Endothelial cell of umbilical vein (primary cell): Measurements from ENCODE around the gene TPCN2. TPM values are rescaled to one million over a fixed set of nuclear protein-coding genes. Genes with fewer than 3 reads are reported as not detected.

Experiments used
- BruUV-seq: library from RNA; stranded (reverse); fragments of 400-500 nt; replicated peaks from 2 replicates; lab custom pipeline; 2021; lab: Mats Ljungman, UMichigan
- CTCF ChIA-PET: fragments of 300-600, 350-600 bp; sonication (Branson Sonifier 250); formaldehyde crosslinking; loops from one replicate; lab custom pipeline; 2021; ENCODE audit warnings: antibody characterized with exemption, inconsistent platforms; lab: Charles Lee
- POLR2A ChIA-PET: fragments of 300-600, 350-600 bp; sonication (Branson Sonifier 250); formaldehyde crosslinking; loops from one replicate; lab custom pipeline; 2021; ENCODE audit warnings: antibody characterized with exemption, inconsistent platforms; lab: Charles Lee
- DNase-seq: peaks from one replicate; pipeline ENCODE4 v3.0.0-alpha.2; 2011; ENCODE audit warnings: low read depth, low spot score
- FAIRE-seq: peaks from 2 replicates; lab custom pipeline; 2011; peaks lifted over from hg19 to GRCh38; lab: Jason Lieb, UNC
- H2AFZ ChIP-seq: 2 replicates; pipeline ENCODE4 v1.6.0; 2012; ENCODE audit warnings: low read depth, low read length, control low read depth, inconsistent platforms
- H3K27ac ChIP-seq: 2 replicates; pipeline ENCODE4 v1.5.1; 2011; ENCODE audit warnings: low read depth, mild to moderate bottlenecking, control low read depth, low read length, moderate library complexity; ENCODE audit not compliant: insufficient read depth
- H3K27me3 ChIP-seq, 2 experiments: 2 replicates each; pipeline versions ENCODE4 v1.6.0 to v1.6.1; 2011; ENCODE audit warnings: low read length in 2 of 2, mixed read lengths in 1 of 2; ENCODE audit not compliant: control insufficient read depth in 2 of 2, insufficient read depth in 2 of 2
- H3K36me3 ChIP-seq, 2 experiments: 2 replicates in 1 of 2; 3 replicates in 1 of 2; pipeline ENCODE4 v1.5.1; 2011; ENCODE audit warnings: low read length in 2 of 2, mild to moderate bottlenecking in 1 of 2, moderate library complexity in 1 of 2; ENCODE audit not compliant: control insufficient read depth in 2 of 2, insufficient read depth in 2 of 2; ENCODE audit errors: extremely low read depth in 1 of 2
- H3K4me1 ChIP-seq: 3 replicates; pipeline ENCODE4 v1.5.1; 2011; ENCODE audit warnings: mild to moderate bottlenecking, low read length; ENCODE audit not compliant: control insufficient read depth, insufficient read depth; ENCODE audit errors: extremely low read depth
- H3K4me2 ChIP-seq: 2 replicates; pipeline ENCODE4 v1.6.1; 2011; ENCODE audit warnings: low read length, control low read depth, mixed read lengths; ENCODE audit not compliant: insufficient read depth
- H3K4me3 ChIP-seq, 3 experiments: fragments of 200-600 bp in 1 of 3; sonication (generic), shearing (Covaris generic) in 1 of 3; replicated peaks in 1 of 3; 2 replicates each; pipeline ENCODE4 v1.5.1; 2011 to 2016; ENCODE audit warnings: control low read depth in 3 of 3, low read length in 3 of 3, mild to moderate bottlenecking in 2 of 3, inconsistent platforms in 1 of 3, low read depth in 1 of 3, moderate library complexity in 1 of 3; ENCODE audit not compliant: insufficient read depth in 1 of 3
- H3K79me2 ChIP-seq: 2 replicates; pipeline ENCODE4 v1.6.0; 2012; ENCODE audit warnings: low read length, inconsistent platforms; ENCODE audit not compliant: control insufficient read depth, insufficient read depth
- H3K9ac ChIP-seq: replicated peaks from 2 replicates; pipeline ENCODE3; 2011; ENCODE audit warnings: low read length, control low read depth; ENCODE audit not compliant: insufficient read depth; ENCODE audit errors: extremely low read depth
- H3K9me1 ChIP-seq: replicated peaks from 3 replicates; pipeline ENCODE4 v1.6.0; 2011; ENCODE audit warnings: mild to moderate bottlenecking, low read length; ENCODE audit not compliant: control insufficient read depth, insufficient read depth; ENCODE audit errors: extremely low read depth
- H3K9me3 ChIP-seq: replicated peaks from 2 replicates; pipeline ENCODE4 v1.5.1; 2012; ENCODE audit warnings: low read length, inconsistent platforms; ENCODE audit not compliant: control insufficient read depth, insufficient read depth
- H4K20me1 ChIP-seq: replicated peaks from 2 replicates; pipeline ENCODE3; 2011; ENCODE audit warnings: mild to moderate bottlenecking, low read length; ENCODE audit not compliant: control insufficient read depth, insufficient read depth; ENCODE audit errors: extremely low read depth
- CTCF ChIP-seq, 2 donors: IDR thresholded peaks; 1 replicate in 1 of 2; 2 replicates in 1 of 2; pipeline ENCODE4 v1.5.1; 2011; ENCODE audit warnings: low read length in 2 of 2, mild to moderate bottlenecking in 2 of 2, moderate library complexity in 2 of 2, control low read depth in 1 of 2, inconsistent platforms in 1 of 2, low read depth in 1 of 2; ENCODE audit not compliant: insufficient read depth in 1 of 2; ENCODE audit errors: extremely low read depth in 1 of 2
- EZH2 ChIP-seq: IDR thresholded peaks from 2 replicates; pipeline ENCODE4 v1.6.1; 2012; ENCODE audit warnings: borderline replicate concordance, low read depth, mild to moderate bottlenecking, moderate library complexity, low read length, inconsistent platforms; ENCODE audit not compliant: severe bottlenecking
- FOS ChIP-seq: IDR thresholded peaks from 2 replicates; pipeline ENCODE4 v1.6.1; 2011; ENCODE audit warnings: mild to moderate bottlenecking, low read length, moderate library complexity, borderline replicate concordance; ENCODE audit not compliant: insufficient read depth
- GATA2 ChIP-seq: IDR thresholded peaks from 2 replicates; pipeline ENCODE4 v1.7.0; 2011; ENCODE audit warnings: low read depth, mild to moderate bottlenecking, moderate library complexity, mixed read lengths, low read length; ENCODE audit not compliant: insufficient read length, insufficient read depth
- JUN ChIP-seq: IDR thresholded peaks from 2 replicates; pipeline ENCODE4 v1.6.1; 2011; ENCODE audit warnings: borderline replicate concordance, low read depth; ENCODE audit not compliant: insufficient read length, insufficient read depth
- MAX ChIP-seq: IDR thresholded peaks from 2 replicates; pipeline ENCODE4 v1.6.1; 2011; ENCODE audit not compliant: insufficient read depth, insufficient read length
- MYC ChIP-seq: IDR thresholded peaks from one replicate; pipeline ENCODE4 v1.6.1; 2011; ENCODE audit warnings: mild to moderate bottlenecking, low read depth, low read length
- POLR2A ChIP-seq: IDR thresholded peaks from 2 replicates; pipeline ENCODE4 v1.6.1; 2012; ENCODE audit warnings: low read depth, mild to moderate bottlenecking, control low read depth, low read length
- POLR2AphosphoS5 ChIP-seq: IDR thresholded peaks from 2 replicates; pipeline ENCODE4 v1.6.1; 2012; ENCODE audit warnings: low read depth, mild to moderate bottlenecking, control low read depth, low read length, moderate library complexity; ENCODE audit not compliant: insufficient read depth
- dilution Hi-C: fragments of 300-500 bp; cut with MboI; formaldehyde crosslinking; loops from one replicate; pipeline ENCODE4 v1.15.0; 2019; ENCODE audit warnings: low sequenced_read_pairs; ENCODE audit not compliant: extremely low pct_ligation_motif_present
- intact Hi-C: fragments of 100-400 bp; cut with micrococcal nuclease; formaldehyde crosslinking; loops from one replicate; pipeline ENCODE4 v1.10.0; 2022
- polyA plus RNA-seq, 4 experiments: library from polyadenylated mRNA; depleted of rRNA in 3 of 4; stranded (reverse) in 3 of 4; unstranded in 1 of 4; fragments of >200 nt; gene quantifications; 2 replicates each; pipeline versions ENCODE4 v1.2.1 to v1.2.3, GENCODE V29; 2011 to 2012; ENCODE audit warnings: missing spikeins in 1 of 4
- total RNA-seq: library from RNA; stranded (reverse); gene quantifications from 2 replicates; pipeline ENCODE4 v1.2.3, GENCODE V29; 2021

TPCN2 gene
- total and polyA plus RNA-seq, 2 donors (not counting 3 experiments of a cell fraction or from before 2014, with no cell fraction given), result 10.3 to 13.4 TPM

- Histone ChIP-seq H3K27me3 (peaks cover 2 to 4% of the 10 kb centered on the region in 2 experiments), H3K4me1 (peaks cover 7% of the 10 kb centered on the region), H3K79me2 (no peaks in the 10 kb centered on the region), H3K9me1 (no peaks in the 10 kb centered on the region), H4K20me1 (no peaks in the 10 kb centered on the region), H3K27ac (no peak overlapping the region), H3K4me3 (no peak overlapping the region), H3K36me3 (no peaks in the 10 kb centered on the region), H3K9me3 (no peaks in the 10 kb centered on the region), H3K9ac (no peak overlapping the region), H3K4me2 (no peak overlapping the region), H2AFZ (no peak overlapping the region)
- dilution Hi-C loops, result no loop called here
- no peak for DNase-seq
- ChIA-PET CTCF (interaction anchor here (2.2 kb wide), 1 partner anchor 37 kb away, joined by 11 read pairs; no protein-coding TSS in a partner anchor), POLR2A (no interaction called here)
- TF ChIP-seq MAX (no peak), POLR2A (no peak), GATA2 (no peak), FOS (no peak), POLR2AphosphoS5 (no peak), JUN (no peak), CTCF (IDR thresholded peaks at IDR 0.05; ENCODE audit: extremely low read depth in 1 of 2, insufficient read depth in 1 of 2, low read depth in 1 of 2, low read length in 2 of 2) (no peak), EZH2 (no peak), MYC (no peak)
- intact Hi-C loops, result no loop called here
- FAIRE-seq, result no peak
- no TSS peak for BruUV-seq
Measured at GRCh38 chr11:69167916-69168691, 119.4 kb downstream of the TPCN2 start.
